T-helper 2 cell treated with Interferon-gamma antibody and Interleukin-4, amounts not matched to agents 5 μg/mL and 100 μg/mL, for 36 hours (primary cell): ENCODE measurements around the gene PTTG1IP.

ENCODE experiments used
- DNase-seq: peaks from one replicate; pipeline ENCODE4 v3.0.0; 2021; ENCODE audit warnings: low spot score
- H3K27ac Mint-ChIP-seq: one replicate; pipeline ENCODE4 v1.8.0; 2021; ENCODE audit warnings: mild to moderate bottlenecking, mixed read lengths
- H3K27me3 Mint-ChIP-seq: one replicate; pipeline ENCODE4 v1.8.0; 2021; ENCODE audit warnings: low read depth, mixed read lengths
- H3K36me3 Mint-ChIP-seq: one replicate; pipeline ENCODE4 v1.8.0; 2021; ENCODE audit warnings: low read depth, mixed read lengths
- H3K4me1 Mint-ChIP-seq: one replicate; pipeline ENCODE4 v1.8.0; 2021; ENCODE audit warnings: low read depth, mixed read lengths
- H3K4me3 Mint-ChIP-seq: one replicate; pipeline ENCODE4 v1.8.0; 2022; ENCODE audit warnings: mild to moderate bottlenecking, moderate library complexity, mixed read lengths
- H3K9me3 Mint-ChIP-seq: one replicate; pipeline ENCODE4 v1.8.0; 2021; ENCODE audit warnings: mixed read lengths

PTTG1IP gene

DNA sequence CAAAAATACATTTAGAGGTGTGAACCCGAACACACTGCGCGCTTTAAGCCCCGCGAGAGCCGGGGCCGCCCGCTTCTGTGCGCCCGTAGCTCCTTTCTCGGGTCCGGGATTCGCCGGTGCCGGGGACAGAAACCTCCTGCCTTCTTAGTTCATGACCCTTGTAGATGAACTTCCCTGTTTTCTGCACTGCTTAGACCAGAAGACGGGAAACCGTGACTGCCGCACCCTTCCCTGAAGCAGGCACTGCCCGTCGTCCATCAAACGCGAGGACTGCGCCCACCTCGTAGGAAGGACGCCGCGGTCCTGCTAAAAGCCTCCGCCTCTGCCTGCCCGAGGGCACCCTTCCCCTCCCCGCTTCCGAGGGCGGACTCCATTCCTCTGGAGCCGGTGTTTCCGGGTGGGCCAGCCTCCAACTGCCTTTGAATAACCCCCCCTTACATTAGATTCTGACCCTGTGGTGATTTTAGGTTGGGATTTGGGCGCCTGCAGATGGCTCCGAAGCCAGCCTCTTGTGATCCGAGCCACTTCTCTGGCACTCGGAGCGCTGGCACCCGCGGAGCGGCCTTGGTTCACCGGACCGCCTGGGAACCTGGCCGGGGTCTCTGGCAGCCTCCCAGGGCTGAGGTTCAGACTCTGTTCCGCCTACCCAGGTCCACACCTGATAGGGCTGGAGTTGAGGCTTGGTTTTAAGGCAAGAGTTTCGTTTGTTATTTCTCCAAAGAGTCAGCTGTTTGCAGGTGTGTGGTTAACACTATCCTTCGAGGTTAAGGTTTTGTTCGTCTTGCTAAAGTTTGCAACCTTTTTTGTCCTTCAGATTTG, 1.2 kb upstream of the PTTG1IP start:
- peak overlapping the region; percentile 94 for H3K27ac Mint-ChIP-seq
- peaks cover 5% of the 10 kb centered on the region for H3K27me3 Mint-ChIP-seq
- H3K36me3 Mint-ChIP-seq: peaks cover 7% of the 10 kb centered on the region
- peak overlapping the region; percentile 88 for H3K4me3 Mint-ChIP-seq
- no peaks in the 10 kb centered on the region for H3K9me3 Mint-ChIP-seq
- H3K4me1 Mint-ChIP-seq: peaks cover 44% of the 10 kb centered on the region
- DNase-seq: peak; percentile 37

DNA sequence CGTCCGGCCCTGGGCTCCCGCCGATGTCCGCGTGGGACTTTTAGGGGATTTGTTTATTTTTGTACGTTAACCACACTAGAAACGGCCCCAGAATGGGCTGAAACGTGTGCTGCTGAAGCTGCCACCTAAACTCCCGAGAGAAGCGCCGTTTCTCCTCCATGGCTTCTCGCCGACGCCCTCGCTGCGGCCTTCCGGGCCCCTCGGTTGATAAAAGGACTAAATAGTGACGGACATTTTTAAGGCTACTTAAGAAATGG, 678 bp upstream of the PTTG1IP start:
- H3K27ac Mint-ChIP-seq: peak overlapping the region; percentile 94
- H3K27me3 Mint-ChIP-seq: peaks cover 5% of the 10 kb centered on the region
- no peaks in the 10 kb centered on the region for H3K9me3 Mint-ChIP-seq
- peaks cover 46% of the 10 kb centered on the region for H3K4me1 Mint-ChIP-seq
- H3K4me3 Mint-ChIP-seq: peak overlapping the region; percentile 88
- no peak for DNase-seq
- peaks cover 7% of the 10 kb centered on the region for H3K36me3 Mint-ChIP-seq

DNA sequence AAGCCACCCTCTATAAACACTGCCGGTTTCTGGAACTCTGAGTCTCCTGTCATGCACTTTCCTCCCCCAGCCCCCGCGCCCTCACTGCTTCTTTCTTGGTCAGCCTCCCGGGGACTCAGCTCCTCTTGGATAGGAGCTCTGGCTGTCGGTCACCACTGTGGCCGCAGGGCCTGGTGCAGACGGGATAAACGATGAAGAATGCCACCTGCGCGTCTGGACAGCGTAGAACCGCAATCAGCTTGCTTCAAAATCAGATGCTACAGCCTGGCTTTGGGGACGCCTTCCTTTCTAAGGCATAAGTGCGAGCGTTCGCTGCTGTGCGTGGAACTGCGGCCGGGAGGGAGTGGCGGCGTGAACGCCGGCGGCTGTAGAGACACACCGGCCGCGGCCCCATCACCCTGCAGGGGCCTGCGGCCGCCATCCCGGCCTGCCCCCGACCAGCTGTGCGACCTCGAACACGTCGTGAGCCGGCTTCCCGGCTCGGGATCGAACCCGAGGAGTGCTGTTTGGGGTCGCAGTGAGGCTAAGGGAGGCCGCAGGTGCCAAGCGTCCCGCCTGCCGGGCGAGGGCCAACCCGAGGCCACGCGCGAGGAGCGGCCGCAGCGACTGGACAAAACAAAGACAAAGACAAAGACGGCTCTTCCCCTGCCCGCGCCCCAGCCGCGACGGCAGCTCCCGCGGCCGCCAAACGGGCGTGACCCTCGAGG, 688 bp downstream of the PTTG1IP start:
- peak overlapping the region; percentile 95 for H3K4me3 Mint-ChIP-seq
- DNase-seq: no peak
- H3K36me3 Mint-ChIP-seq: peaks cover 13% of the 10 kb centered on the region
- H3K27me3 Mint-ChIP-seq: peaks cover 3% of the 10 kb centered on the region
- H3K9me3 Mint-ChIP-seq: no peaks in the 10 kb centered on the region
- H3K4me1 Mint-ChIP-seq: peaks cover 60% of the 10 kb centered on the region
- H3K27ac Mint-ChIP-seq: peak overlapping the region; percentile 77

DNA sequence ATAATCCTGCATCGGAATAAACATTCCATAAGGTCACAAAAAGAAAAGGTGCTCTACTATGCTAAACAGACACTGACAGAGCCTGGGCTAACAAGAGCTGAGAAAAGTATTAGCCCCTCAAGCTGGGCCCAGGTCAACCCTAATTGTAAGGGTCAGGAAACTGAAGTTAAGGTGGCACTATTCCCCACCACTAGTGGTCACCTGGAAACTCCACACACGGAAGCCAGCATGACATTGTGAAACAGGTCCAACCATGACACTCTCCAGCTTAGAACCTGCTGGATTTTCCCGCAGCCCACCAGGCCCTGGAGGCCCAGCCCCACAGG, 1.2 kb downstream of the PTTG1IP start:
- Mint-ChIP-seq H3K4me3 (peak overlapping the region; percentile 95), H3K4me1 (peaks cover 65% of the 10 kb centered on the region), H3K27ac (peak overlapping the region; percentile 77), H3K27me3 (peaks cover 3% of the 10 kb centered on the region), H3K36me3 (peaks cover 13% of the 10 kb centered on the region), H3K9me3 (no peaks in the 10 kb centered on the region)
- DNase-seq: peak; percentile 21

DNA sequence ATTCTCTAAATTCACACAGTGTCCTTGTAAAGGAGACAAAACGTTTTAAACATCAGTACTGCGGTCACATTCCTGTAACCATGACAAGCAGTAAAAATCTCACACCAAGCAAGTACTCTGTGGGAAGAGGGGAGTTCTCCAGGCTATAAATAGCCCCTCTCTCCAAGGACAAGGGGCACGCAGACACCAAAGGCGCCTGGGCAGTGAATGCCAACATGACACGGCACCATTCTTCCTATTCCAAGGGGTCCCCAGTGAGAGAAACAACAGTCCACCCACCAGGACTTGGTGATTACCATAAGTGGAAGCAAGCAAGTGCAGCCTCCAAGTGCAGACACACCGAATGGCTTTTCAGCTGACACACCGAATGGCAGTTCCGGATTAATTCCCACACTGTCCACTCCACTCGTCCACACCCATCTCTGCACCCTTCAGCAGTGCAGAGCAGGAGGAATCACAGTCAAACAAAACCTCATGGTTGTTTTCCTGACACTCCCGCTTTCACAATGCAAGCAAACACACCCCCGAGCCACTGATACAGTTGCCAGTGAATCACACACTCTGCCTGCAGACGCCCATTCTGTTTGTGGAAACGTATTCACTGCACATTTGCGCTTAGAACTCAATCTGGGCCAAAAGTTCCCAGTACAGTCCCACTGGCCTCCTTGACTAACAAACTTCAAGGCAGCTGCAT, 1.8 kb downstream of the PTTG1IP start:
- Mint-ChIP-seq H3K27me3 (peaks cover 3% of the 10 kb centered on the region), H3K36me3 (peaks cover 13% of the 10 kb centered on the region), H3K4me1 (peaks cover 68% of the 10 kb centered on the region), H3K27ac (peak overlapping the region; percentile 67), H3K9me3 (no peaks in the 10 kb centered on the region), H3K4me3 (peak overlapping the region; percentile 95)
- DNase-seq: peak; percentile 24

DNA sequence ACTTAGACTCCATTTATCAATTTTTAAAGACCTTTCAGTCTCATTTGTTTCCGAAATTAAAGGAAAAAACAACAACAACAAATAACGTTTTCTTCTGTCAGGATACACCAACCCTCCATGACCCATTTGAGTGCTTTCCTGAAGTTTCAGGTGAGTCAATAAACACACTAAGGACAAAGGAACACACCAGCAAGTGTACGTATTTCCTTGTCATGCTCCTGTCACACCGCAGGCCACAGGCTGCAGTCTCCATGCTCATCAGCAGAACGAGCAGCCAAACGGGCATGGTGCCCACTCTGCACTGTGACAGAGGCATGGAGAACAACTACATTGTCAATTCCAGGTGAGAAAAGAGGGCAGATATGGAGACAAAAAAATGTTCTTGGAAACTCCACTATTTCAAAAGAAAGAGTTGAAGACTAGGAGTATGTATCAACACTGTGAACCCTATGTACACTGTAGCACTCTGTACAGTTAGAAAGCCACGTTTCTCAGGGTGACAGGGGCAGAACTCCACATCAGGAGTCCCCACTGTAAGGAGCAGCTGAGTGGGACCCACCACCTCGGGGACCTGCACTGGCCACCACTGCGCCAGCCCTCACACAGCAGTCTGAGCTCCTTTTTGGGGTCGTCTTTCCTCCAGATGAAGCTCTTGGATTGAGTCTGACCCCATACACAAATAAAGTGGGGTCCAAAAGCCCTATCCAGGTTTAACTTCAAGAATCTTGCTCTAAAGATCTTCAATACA, 2.6 kb downstream of the PTTG1IP start:
- H3K4me3 Mint-ChIP-seq: peak overlapping the region; percentile 95
- H3K9me3 Mint-ChIP-seq: no peaks in the 10 kb centered on the region
- H3K27me3 Mint-ChIP-seq: no peaks in the 10 kb centered on the region
- H3K27ac Mint-ChIP-seq: peak overlapping the region; percentile 89
- peak; percentile 27 for DNase-seq
- peaks cover 71% of the 10 kb centered on the region for H3K4me1 Mint-ChIP-seq
- peaks cover 16% of the 10 kb centered on the region for H3K36me3 Mint-ChIP-seq

DNA sequence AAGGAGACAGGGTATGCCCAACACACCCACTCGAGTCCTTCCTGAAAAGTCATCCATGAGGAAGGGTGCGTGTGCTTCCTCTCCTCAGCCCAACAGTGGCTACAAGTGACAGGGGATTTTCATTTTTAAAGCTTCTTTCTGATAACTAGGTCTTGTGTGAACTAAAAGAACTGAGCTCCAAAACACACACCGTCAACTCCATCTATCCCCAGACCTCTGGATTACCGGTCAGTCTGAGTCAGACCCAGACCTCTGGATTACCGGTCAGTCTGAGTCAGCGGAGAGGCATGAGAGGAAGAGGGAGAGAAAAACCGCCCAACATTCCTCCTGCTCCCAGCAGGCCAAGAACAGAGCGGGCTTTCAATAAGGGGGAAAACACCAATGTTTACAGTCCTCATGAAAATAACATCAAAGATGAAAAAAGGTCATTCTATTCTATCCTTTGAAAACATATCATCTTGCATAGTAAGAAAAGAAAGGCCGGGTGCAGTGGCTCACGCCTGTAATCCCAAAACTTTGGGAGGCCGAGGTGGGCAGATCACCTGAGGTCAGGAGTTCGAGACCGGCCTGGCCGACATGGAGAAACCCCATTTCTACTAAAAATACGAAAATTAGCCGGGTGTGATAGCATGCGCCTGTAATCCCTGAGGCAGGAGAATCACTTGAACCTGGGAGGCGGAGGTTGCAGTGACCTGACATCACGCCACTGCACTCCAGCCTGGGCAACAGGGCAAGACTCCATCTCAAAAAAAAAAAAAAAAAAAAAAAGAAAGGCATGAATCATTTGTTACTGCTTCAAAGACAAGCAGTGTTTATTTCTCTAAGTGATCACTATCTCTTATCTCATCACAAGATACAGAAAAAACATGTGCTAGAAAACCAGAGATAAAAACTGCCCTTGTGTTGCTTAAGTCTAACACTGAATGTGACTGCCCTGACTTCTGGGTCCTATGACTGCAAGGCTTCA, 3.4 kb downstream of the PTTG1IP start:
- Mint-ChIP-seq H3K27ac (peak overlapping the region; percentile 89), H3K27me3 (no peaks in the 10 kb centered on the region), H3K4me3 (peak overlapping the region; percentile 95)

DNA sequence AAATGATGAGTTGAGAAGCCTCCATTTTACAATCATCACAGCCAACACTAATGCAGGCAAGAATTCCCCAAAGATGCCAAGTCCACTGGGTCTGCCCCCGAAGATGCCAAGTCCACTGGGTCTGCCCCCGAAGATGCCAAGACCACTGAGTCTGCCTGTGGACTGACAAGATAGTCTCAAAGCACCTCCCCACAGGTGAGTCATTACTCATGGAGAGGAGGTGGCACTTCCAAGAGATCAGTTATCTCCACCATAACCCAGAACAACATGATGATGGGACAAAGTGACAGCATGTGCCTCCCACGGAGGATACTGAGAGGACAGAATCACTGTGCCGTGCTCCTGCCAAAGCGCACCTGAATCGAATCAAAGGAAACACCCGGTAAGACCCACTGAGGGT, 4.8 kb downstream of the PTTG1IP start:
- H3K36me3 Mint-ChIP-seq: peaks cover 24% of the 10 kb centered on the region
- H3K27ac Mint-ChIP-seq: peak overlapping the region; percentile 80

More for the DNA sequence above, 3.4 kb downstream of the PTTG1IP start:
- no peaks in the 10 kb centered on the region for H3K9me3 Mint-ChIP-seq
- peaks cover 72% of the 10 kb centered on the region for H3K4me1 Mint-ChIP-seq
- DNase-seq: no peak
- H3K36me3 Mint-ChIP-seq: peaks cover 20% of the 10 kb centered on the region

DNA sequence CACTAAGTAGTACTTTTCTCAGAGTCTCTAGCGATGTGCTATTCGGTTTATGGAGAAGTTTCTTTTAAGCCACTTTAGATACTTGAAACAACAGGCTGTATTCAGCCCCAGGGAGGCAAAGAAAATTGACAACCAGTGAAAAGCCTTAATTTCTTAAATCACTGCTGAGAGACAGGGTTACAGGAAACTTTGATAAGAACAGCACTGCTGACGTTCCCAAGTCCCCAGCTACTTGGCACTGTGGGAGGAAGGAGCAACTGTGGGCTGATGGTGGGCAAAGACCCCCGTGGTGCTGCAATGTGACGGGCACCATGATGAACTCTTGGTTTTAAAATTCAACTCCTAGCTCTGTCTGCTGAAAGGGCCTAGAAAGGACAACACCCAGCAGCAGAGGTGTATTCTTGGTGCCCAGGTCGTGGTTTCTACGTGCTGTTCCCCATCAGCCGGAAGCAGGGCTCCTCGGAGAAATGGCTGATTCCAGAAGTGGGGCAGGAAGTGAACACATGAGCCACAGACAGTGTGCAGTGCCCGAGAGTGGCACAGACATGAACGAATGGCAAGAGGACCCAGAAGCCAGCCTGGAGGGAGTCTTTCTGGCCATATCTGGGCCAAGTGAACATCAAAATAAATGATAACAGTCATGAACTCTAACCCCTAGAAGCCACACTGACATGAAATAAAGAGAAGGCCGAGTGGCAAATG, 5.3 kb downstream of the PTTG1IP start:
- peaks cover 29% of the 10 kb centered on the region for H3K36me3 Mint-ChIP-seq
- peak overlapping the region; percentile 80 for H3K27ac Mint-ChIP-seq
- peaks cover 67% of the 10 kb centered on the region for H3K4me1 Mint-ChIP-seq
- H3K9me3 Mint-ChIP-seq: no peaks in the 10 kb centered on the region
- peak; percentile 30 for DNase-seq
- H3K27me3 Mint-ChIP-seq: no peaks in the 10 kb centered on the region
- peak overlapping the region; percentile 77 for H3K4me3 Mint-ChIP-seq

More for the DNA sequence above, 4.8 kb downstream of the PTTG1IP start:
- peak overlapping the region; percentile 77 for H3K4me3 Mint-ChIP-seq
- H3K27me3 Mint-ChIP-seq: no peaks in the 10 kb centered on the region
- H3K9me3 Mint-ChIP-seq: no peaks in the 10 kb centered on the region
- DNase-seq: no peak
- peaks cover 67% of the 10 kb centered on the region for H3K4me1 Mint-ChIP-seq

DNA sequence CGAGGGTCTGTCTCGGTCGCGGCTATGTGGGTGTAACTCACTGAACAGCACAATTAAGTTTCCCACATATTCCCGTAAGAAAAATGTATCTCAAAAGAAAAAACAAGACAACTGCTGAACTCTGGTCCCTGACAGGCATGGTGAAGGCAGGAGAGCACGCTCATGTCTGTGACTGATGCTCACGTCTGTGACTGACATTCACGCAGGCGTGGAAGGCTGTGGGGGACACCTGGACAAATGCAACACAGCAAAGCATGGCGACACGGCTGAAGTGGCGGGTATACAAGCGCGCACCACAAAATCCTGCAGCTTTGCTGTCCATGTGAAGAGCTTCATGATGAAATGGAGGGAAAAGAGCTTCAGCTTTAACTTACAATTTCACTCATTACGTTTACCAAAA, 6.0 kb downstream of the PTTG1IP start:
- peak overlapping the region; percentile 21 for H3K4me3 Mint-ChIP-seq
- H3K27ac Mint-ChIP-seq: no peak overlapping the region
- DNase-seq: no peak
- H3K9me3 Mint-ChIP-seq: no peaks in the 10 kb centered on the region
- H3K36me3 Mint-ChIP-seq: peaks cover 27% of the 10 kb centered on the region
- H3K27me3 Mint-ChIP-seq: no peaks in the 10 kb centered on the region
- H3K4me1 Mint-ChIP-seq: peaks cover 64% of the 10 kb centered on the region

DNA sequence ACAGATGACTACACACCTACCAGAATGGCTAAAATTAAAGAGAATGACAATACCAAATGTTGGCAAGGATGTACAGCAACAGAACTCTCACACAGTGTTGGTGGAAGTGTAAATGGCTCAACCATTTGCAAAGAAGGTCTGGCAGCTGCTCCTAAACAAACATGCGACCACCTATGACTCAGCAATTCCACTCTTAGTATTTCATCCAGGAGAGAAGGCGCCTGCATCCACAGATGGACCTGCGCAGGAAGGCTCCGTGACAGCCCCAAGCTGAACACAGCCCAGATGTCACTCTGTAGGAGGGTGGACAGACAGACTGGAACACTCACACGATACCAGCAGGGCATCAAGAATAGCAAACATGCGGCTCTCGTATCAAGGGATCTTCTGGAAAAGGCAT, 6.7 kb downstream of the PTTG1IP start:
- no peaks in the 10 kb centered on the region for H3K27me3 Mint-ChIP-seq
- H3K27ac Mint-ChIP-seq: peak overlapping the region; percentile 71
- H3K4me3 Mint-ChIP-seq: peak overlapping the region; percentile 47
- H3K9me3 Mint-ChIP-seq: no peaks in the 10 kb centered on the region
- H3K4me1 Mint-ChIP-seq: peaks cover 57% of the 10 kb centered on the region
- H3K36me3 Mint-ChIP-seq: peaks cover 28% of the 10 kb centered on the region
- no peak for DNase-seq

DNA sequence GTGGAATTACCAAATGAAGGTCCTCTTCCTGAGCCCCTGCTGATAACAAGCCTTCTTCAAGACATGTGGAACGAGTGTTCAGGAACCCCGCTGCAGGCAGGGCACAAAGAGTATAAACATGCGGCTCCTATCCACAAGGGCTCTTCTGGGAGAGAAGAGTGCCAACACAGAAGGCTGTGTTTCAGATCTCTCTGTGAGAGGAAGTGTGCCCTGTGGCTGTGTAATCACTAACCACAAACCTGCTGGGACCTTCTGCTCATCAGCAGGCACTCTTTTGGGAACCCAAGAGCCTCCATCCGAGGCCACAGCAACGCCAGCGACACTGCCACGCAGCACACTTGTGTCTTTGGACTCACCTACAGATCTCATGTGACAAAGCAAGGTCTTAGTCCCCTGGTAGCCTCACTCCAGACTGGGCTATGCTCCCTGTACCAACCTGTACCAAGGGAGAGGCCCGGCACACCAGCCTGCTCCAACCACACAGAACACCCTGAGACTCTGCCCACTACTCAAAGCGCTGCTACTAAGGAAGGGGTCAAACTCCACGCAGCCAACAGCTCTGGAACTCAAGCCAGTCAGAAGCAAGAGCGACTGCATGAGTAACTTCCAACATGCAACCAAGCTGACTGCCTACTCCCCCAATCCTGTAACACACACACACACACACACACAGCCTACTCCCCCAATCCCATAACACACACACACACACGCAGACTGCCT, 7.8 kb downstream of the PTTG1IP start:
- H3K9me3 Mint-ChIP-seq: no peaks in the 10 kb centered on the region
- H3K27me3 Mint-ChIP-seq: no peaks in the 10 kb centered on the region
- peak overlapping the region; percentile 51 for H3K4me3 Mint-ChIP-seq
- peaks cover 52% of the 10 kb centered on the region for H3K4me1 Mint-ChIP-seq
- H3K36me3 Mint-ChIP-seq: peaks cover 34% of the 10 kb centered on the region
- DNase-seq: no peak
- peak overlapping the region; percentile 64 for H3K27ac Mint-ChIP-seq
